SK-N-MC (cell line): Measurements from ENCODE around the gene PCNT.

Experiments
- DNase-seq: peaks from one replicate; pipeline ENCODE4 v3.0.0-alpha.2; 2011; ENCODE audit warnings: low read depth, low spot score
- H3K27ac ChIP-seq: fragments of 200-600 bp; sonication (generic); 2 replicates; pipeline ENCODE4 v1.5.1; 2016; ENCODE audit warnings: mixed run types
- H3K36me3 ChIP-seq: fragments of 200-600 bp; sonication (generic); 2 replicates; pipeline ENCODE4 v1.6.1; 2017; ENCODE audit warnings: antibody characterized with exemption, low read length, mixed read lengths; ENCODE audit not compliant: insufficient read depth
- H3K4me3 ChIP-seq: fragments of 200-600 bp; sonication (generic); 2 replicates; pipeline ENCODE4 v1.5.1; 2016
- H3K9ac ChIP-seq: fragments of 200-600 bp; sonication (generic); 2 replicates; pipeline ENCODE4 v1.8.0; 2017; ENCODE audit warnings: mixed run types, mixed read lengths; ENCODE audit not compliant: insufficient read length
- H3K9me3 ChIP-seq: fragments of 200-600 bp; sonication (generic); 2 replicates; pipeline ENCODE4 v1.6.1; 2017; ENCODE audit warnings: low read depth, mild to moderate bottlenecking, antibody characterized with exemption, low read length, moderate library complexity, mixed read lengths
- EZH2 ChIP-seq: fragments of 200-600 bp; sonication (generic); IDR thresholded peaks from one replicate; pipeline ENCODE4 v1.6.1; 2017; ENCODE audit warnings: antibody characterized with exemption
- FOXP2 ChIP-seq: optimal IDR thresholded peaks from 2 replicates; pipeline ENCODE3; 2011; ENCODE audit warnings: mild to moderate bottlenecking, moderate library complexity; ENCODE audit not compliant: insufficient read depth; ENCODE audit errors: extremely low read length, control extremely low read depth
- POLR2AphosphoS5 ChIP-seq: IDR thresholded peaks from 2 replicates; pipeline ENCODE4 v1.6.1; 2012; ENCODE audit warnings: mild to moderate bottlenecking, low read depth, low read length, borderline replicate concordance

PCNT gene

DNA sequence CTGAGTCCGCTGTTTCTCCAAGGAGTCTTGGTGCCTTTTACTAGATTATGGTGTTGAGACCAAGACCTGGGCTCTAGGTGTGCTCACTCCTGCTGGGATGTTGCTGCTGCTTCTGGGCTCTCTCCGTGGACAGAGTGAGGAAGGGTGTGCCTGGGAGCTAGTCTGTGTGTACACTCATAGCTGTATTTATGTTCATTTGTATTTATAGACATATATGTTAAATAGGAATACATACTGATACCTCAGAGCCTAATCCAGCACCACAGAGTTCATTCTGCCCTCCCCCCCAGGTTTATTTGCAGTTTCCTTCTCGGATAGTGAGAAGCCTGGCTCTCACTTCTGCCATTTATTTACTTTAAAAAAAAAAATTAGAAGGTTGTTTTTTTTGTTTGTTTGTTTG is 12.6 kb downstream of the PCNT start:
- Histone ChIP-seq H3K27ac (no peak overlapping the region), H3K36me3 (peaks cover 56% of the 10 kb centered on the region)
- TF ChIP-seq FOXP2 = no peak
- no peak for TF ChIP-seq POLR2AphosphoS5
- no peak for TF ChIP-seq EZH2

GRCh38 chr21:46340998-46341397 is 17.0 kb downstream of the PCNT start:
- peaks cover 49% of the 10 kb centered on the region for H3K36me3 ChIP-seq

More for the DNA sequence above, 12.6 kb downstream of the PCNT start:
- Histone ChIP-seq H3K9me3 (no peaks in the 10 kb centered on the region), H3K4me3 (no peak overlapping the region), H3K9ac (no peak overlapping the region)
- no peak for DNase-seq

DNA sequence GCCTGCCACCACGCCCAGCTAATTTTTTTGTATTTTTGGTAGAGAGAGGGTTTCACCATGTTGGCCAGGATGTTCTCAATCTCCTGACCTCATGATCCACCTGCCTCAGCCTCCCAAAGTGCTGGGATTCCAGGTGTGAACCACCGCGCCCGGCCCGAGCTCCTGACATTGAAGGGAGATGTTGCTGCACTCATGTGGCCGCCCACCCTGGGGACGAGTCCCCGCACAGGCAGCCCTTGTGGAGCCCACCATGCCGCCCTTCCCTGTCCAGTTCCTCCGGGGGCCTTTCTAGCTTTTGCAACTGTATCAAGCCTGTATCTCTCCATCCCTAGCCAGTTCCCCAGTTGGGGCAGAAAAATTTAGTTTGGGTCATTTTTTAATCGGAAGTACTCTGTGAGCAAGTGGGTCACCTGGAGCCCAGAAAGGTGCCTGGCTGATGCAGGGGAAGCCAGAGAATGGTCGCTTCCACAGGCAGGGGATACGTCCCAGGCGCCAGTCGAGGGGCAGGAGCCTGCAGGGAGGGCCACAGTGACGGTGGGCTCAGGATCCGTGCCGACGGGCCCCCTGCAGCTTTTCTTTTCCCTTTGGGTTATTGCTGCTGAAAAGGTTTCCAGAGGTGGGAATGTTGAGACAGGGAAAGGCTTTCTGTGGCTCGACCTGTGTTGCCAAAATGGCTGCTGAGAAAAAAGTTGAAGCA is 20.4 kb downstream of the PCNT start:
- no peak overlapping the region for H3K27ac ChIP-seq
- TF ChIP-seq POLR2AphosphoS5 (no peak), FOXP2 (no peak), EZH2 (no peak)
- DNase-seq = no peak
- no peaks in the 10 kb centered on the region for H3K9me3 ChIP-seq
- peaks cover 47% of the 10 kb centered on the region for H3K36me3 ChIP-seq
- no peak overlapping the region for H3K9ac ChIP-seq
- H3K4me3 ChIP-seq = no peak overlapping the region

More at GRCh38 chr21:46340998-46341397, 17.0 kb downstream of the PCNT start:
- H3K27ac ChIP-seq = no peak overlapping the region
- no peak overlapping the region for H3K4me3 ChIP-seq
- no peak for DNase-seq
- TF ChIP-seq EZH2 (no peak), POLR2AphosphoS5 (no peak), FOXP2 (no peak)
- no peaks in the 10 kb centered on the region for H3K9me3 ChIP-seq
- no peak overlapping the region for H3K9ac ChIP-seq

GRCh38 chr21:46345861-46346260 is 21.9 kb downstream of the PCNT start:
- Histone ChIP-seq H3K9ac (no peak overlapping the region), H3K4me3 (no peak overlapping the region), H3K36me3 (peaks cover 49% of the 10 kb centered on the region), H3K27ac (no peak overlapping the region), H3K9me3 (no peaks in the 10 kb centered on the region)
- TF ChIP-seq EZH2 = no peak
- TF ChIP-seq POLR2AphosphoS5 = no peak
- no peak for TF ChIP-seq FOXP2
- DNase-seq = no peak

DNA sequence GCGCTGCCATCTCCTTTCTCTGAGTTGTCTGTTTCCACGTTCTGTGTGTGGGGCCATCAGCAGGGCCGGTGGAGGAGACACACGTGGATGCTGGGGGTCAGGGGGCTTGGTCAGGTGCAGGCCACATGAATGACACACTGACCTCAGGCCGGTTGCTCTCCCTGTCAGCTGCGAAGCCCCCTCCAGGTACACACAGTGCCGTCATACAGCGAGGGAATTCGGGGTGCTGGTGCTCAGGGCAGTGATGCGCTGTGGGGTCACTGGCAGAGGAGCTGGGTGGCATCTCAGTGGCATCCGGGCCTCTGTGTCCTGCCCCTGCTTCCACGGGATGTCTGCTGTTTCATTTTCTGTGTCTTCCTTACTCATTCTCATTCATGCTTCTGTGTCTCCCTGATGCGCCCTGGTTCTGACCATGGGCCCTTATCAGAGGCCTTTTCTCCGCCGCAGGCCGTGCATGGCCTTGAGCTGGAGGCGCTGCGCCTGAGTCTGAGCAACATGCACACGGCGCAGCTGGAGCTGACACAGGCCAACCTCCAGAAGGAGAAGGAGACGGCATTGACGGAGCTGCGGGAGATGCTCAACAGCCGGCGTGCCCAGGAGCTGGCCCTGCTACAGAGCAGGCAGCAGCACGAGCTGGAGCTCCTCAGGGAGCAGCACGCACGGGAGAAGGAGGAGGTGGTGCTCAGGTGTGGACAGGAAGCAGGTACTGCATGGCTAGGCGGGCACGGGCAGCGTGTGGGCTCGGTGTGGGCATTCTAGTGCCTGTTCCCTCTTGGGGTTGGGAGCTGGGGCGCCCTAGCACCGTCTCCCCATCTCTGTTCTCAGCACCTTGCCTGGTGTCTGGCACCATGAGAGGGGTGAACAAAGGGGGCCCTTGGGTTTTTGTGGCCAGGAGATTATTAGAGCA is 22.6 kb downstream of the PCNT start:
- no peaks in the 10 kb centered on the region for H3K9me3 ChIP-seq
- H3K4me3 ChIP-seq = no peak overlapping the region
- no peak overlapping the region for H3K27ac ChIP-seq
- TF ChIP-seq POLR2AphosphoS5 = no peak
- no peak for TF ChIP-seq EZH2
- no peak for TF ChIP-seq FOXP2
- DNase-seq = no peak
- no peak overlapping the region for H3K9ac ChIP-seq
- peaks cover 56% of the 10 kb centered on the region for H3K36me3 ChIP-seq

DNA sequence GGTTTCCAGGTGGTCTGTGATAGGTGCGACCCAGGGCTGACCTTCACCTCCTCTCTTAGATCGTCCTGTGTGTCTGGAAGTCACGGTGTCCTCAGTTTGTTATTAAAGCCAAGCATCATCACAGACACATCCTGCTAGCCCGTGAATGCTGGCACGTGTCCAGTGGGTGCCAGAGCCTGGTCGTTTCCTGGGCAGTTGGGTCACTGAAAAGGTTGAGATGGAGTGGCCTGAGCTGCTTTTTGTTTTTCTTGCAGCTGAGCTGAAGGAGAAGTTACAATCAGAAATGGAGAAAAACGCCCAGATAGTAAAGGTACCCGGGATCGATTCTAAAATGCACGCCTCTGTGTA is 23.2 kb downstream of the PCNT start:
- H3K27ac ChIP-seq = no peak overlapping the region
- H3K36me3 ChIP-seq = peaks cover 60% of the 10 kb centered on the region
- H3K9ac ChIP-seq = no peak overlapping the region
- H3K4me3 ChIP-seq = no peak overlapping the region
- TF ChIP-seq FOXP2 (no peak), POLR2AphosphoS5 (no peak), EZH2 (no peak)
- no peaks in the 10 kb centered on the region for H3K9me3 ChIP-seq
- no peak for DNase-seq

DNA sequence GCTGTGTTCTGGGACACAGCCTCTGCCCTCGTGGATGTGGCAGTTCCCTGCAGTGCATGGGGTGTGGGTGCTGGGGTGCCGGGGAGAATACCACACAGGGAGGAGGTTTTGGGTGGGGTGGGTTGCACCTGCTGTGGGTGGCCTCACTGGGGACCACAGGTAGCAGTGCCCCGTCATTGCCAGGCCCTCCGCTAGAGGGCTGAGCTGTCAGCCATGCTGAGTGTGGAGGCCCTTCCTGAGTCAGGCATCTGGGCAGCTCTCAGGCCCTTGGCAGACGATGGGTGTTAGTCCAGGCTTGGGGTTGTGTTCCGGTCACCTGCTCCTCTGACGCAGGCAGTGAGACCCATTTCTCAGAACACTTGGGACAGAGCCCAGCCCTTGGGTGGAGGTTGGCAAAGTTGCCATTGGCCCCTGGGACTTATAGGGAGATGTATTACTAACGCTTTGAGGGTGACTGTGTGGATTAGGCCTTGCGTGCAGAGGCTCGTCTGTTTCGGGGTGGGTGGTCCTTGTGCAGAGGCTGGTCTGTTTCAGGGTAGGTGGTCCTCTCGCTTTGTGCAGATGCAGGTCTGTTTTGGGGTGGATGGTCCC is 23.9 kb downstream of the PCNT start:
- TF ChIP-seq EZH2 = no peak
- no peak for TF ChIP-seq POLR2AphosphoS5
- TF ChIP-seq FOXP2 = no peak
- no peak for DNase-seq
- H3K9me3 ChIP-seq = no peaks in the 10 kb centered on the region
- no peak overlapping the region for H3K27ac ChIP-seq
- H3K36me3 ChIP-seq = peaks cover 66% of the 10 kb centered on the region
- H3K4me3 ChIP-seq = no peak overlapping the region
- H3K9ac ChIP-seq = no peak overlapping the region

- Histone ChIP-seq H3K4me3 (no peak overlapping the region), H3K9me3 (no peaks in the 10 kb centered on the region), H3K36me3 (peaks cover 79% of the 10 kb centered on the region), H3K9ac (no peak overlapping the region), H3K27ac (no peak overlapping the region)
- TF ChIP-seq POLR2AphosphoS5 = no peak
- TF ChIP-seq FOXP2 = no peak
- no peak for TF ChIP-seq EZH2
- DNase-seq = no peak
Observed at GRCh38 chr21:46349134-46349760, 25.3 kb downstream of the PCNT start.
